Brain pericyte (primary cell): Measurements from ENCODE around the gene OR10G3.
"Not testable (repeated sequence)": the region's sequence is repeated elsewhere in the genome, so short reads cannot be mapped to it uniquely, and the experiment has no call there.

ENCODE experiments used
- DNase-seq: peaks from one replicate; pipeline ENCODE4 v3.0.0-alpha.2; 2012; ENCODE audit warnings: low read depth, low spot score

Gene OR10G3

GRCh38 chr14:21579976-21580375 is at the start of gene OR10G3:
Gene OR10G3, minus strand, starts transcription at chr14:21580076. Its CDS starts 9,332 bp downstream, at chr14:21570744.
- DNase-seq, result no peak

- DNase-seq, result no peak
These were observed 46.8 kb upstream of the OR10G3 start for GRCh38 chr14:21626491-21627230.

GRCh38 chr14:21617614-21618013 is 37.7 kb upstream of the OR10G3 start:
- DNase-seq, result no peak

GRCh38 chr14:21614240-21614639 is 34.4 kb upstream of the OR10G3 start:
- DNase-seq, result no peak

- DNase-seq, result no peak
These were observed 32.4 kb upstream of the OR10G3 start for GRCh38 chr14:21612324-21612723.

GRCh38 chr14:21602181-21602580 is 22.3 kb upstream of the OR10G3 start:
- DNase-seq, result not testable (repeated sequence)

- DNase-seq, result no peak
These were observed 9.4 kb upstream of the OR10G3 start for GRCh38 chr14:21589317-21589716.

- DNase-seq, result no peak
These were observed 4.2 kb downstream of the OR10G3 start for GRCh38 chr14:21575661-21576060.

GRCh38 chr14:21572604-21573003 is 7.3 kb downstream of the OR10G3 start:
- DNase-seq, result no peak

GRCh38 chr14:21558703-21559170 is 21.1 kb downstream of the OR10G3 start:
- no peak for DNase-seq

- peak; percentile 58 for DNase-seq
These were observed 22.6 kb downstream of the OR10G3 start for GRCh38 chr14:21557084-21557901.

GRCh38 chr14:21556378-21557083 is 23.3 kb downstream of the OR10G3 start:
- no peak for DNase-seq

GRCh38 chr14:21553266-21553665 is 26.6 kb downstream of the OR10G3 start:
- DNase-seq, result no peak

GRCh38 chr14:21544588-21544987 is 35.3 kb downstream of the OR10G3 start:
- not testable (repeated sequence) for DNase-seq

- no peak for DNase-seq
These were observed 35.9 kb downstream of the OR10G3 start for GRCh38 chr14:21543963-21544362.

GRCh38 chr14:21543521-21543960 is 36.3 kb downstream of the OR10G3 start:
- DNase-seq, result no peak

- DNase-seq, result no peak
These were observed 38.3 kb downstream of the OR10G3 start for GRCh38 chr14:21541413-21542074.

- no peak for DNase-seq
These were observed 40.5 kb downstream of the OR10G3 start for GRCh38 chr14:21539189-21539940.

- no peak for DNase-seq
These were observed 42.8 kb downstream of the OR10G3 start for GRCh38 chr14:21537090-21537424.

- DNase-seq, result no peak
These were observed 43.3 kb downstream of the OR10G3 start for GRCh38 chr14:21536418-21537089.
